PC-3 (cell line): ENCODE data around the gene PACSIN1. TPM values are rescaled to one million over a fixed set of nuclear protein-coding genes. Genes with fewer than 3 reads are reported as not detected.
A peak's percentile ranks its signal among the peaks of the same experiment; 100 is the strongest.

Source experiments
- ATAC-seq: fragments of 200-7000 bp; cut with Tn5 transposase; 2 replicates; pipeline ENCODE4 v1.9.1; 2020; ENCODE audit warnings: mild to moderate bottlenecking, moderate library complexity
- BruUV-seq: library from RNA; stranded (reverse); fragments of 400-500 nt; replicated peaks from 2 replicates; lab custom pipeline; 2021; lab: Mats Ljungman, UMichigan
- CTCF ChIA-PET: fragments of 300-600 bp; sonication (Branson Sonifier 250); formaldehyde crosslinking; loops from one replicate; lab custom pipeline; 2022; ENCODE audit warnings: antibody characterized with exemption; lab: Charles Lee
- POLR2A ChIA-PET: fragments of 300-600 bp; sonication (Branson Sonifier 250); formaldehyde crosslinking; loops from one replicate; lab custom pipeline; 2022; ENCODE audit warnings: antibody characterized with exemption; ENCODE audit not compliant: unreplicated experiment; lab: Charles Lee
- DNase-seq: peaks from one replicate; pipeline ENCODE4 v3.0.0-alpha.2; 2015
- H2AFZ ChIP-seq: fragments of 300-600 bp; sonication (generic); 2 replicates; pipeline ENCODE4 v1.6.0; 2016; ENCODE audit warnings: antibody characterized with exemption, low read length
- H3F3A ChIP-seq: fragments of 300-600 bp; sonication (generic); one replicate; pipeline ENCODE4 v1.6.0; 2017; ENCODE audit warnings: antibody characterized with exemption, low read length, control low read depth, mild to moderate bottlenecking; ENCODE audit not compliant: unreplicated experiment
- H3K27ac ChIP-seq: fragments of 300-600 bp; sonication (generic); 2 replicates; pipeline ENCODE4 v1.5.1; 2016; ENCODE audit warnings: mild to moderate bottlenecking, low read length
- H3K27me3 ChIP-seq: fragments of 300-600 bp; sonication (generic); 2 replicates; pipeline ENCODE4 v1.6.1; 2016; ENCODE audit warnings: low read length, mixed read lengths
- H3K36me3 ChIP-seq: fragments of 300-600 bp; sonication (generic); 2 replicates; pipeline ENCODE4 v1.6.1; 2016; ENCODE audit warnings: low read depth, mixed run types, low read length, mixed read lengths
- H3K4me1 ChIP-seq: fragments of 300-600 bp; sonication (generic); 2 replicates; pipeline ENCODE4 v1.5.1; 2016; ENCODE audit warnings: low read length; ENCODE audit not compliant: insufficient read depth
- H3K4me2 ChIP-seq: fragments of 300-600 bp; sonication (generic); 2 replicates; pipeline ENCODE4 v1.6.0; 2016; ENCODE audit warnings: low read length
- H3K4me3 ChIP-seq: fragments of 300-600 bp; sonication (generic); 2 replicates; pipeline ENCODE4 v1.5.1; 2016; ENCODE audit warnings: mild to moderate bottlenecking, low read length, mixed read lengths
- H3K79me2 ChIP-seq: fragments of 300-600 bp; sonication (generic); 2 replicates; pipeline ENCODE4 v1.6.1; 2017; ENCODE audit warnings: low read length, mixed read lengths
- H3K9ac ChIP-seq: fragments of 300-600 bp; sonication (generic); 2 replicates; pipeline ENCODE4 v1.6.0; 2016; ENCODE audit warnings: mild to moderate bottlenecking, low read length
- H3K9me2 ChIP-seq: fragments of 300-600 bp; sonication (generic); replicated peaks from 2 replicates; pipeline ENCODE4 v1.6.1; 2016; ENCODE audit warnings: mixed run types, low read length, mixed read lengths
- H3K9me3 ChIP-seq: fragments of 300-600 bp; sonication (generic); 2 replicates; pipeline ENCODE4 v1.6.1; 2016; ENCODE audit warnings: low read length, mixed read lengths
- H4K20me1 ChIP-seq: fragments of 300-600 bp; sonication (generic); 2 replicates; pipeline ENCODE4 v1.6.1; 2016; ENCODE audit warnings: low read length, mixed read lengths
- EZH2 ChIP-seq: fragments of 300-600 bp; sonication (generic); IDR thresholded peaks from one replicate; pipeline ENCODE4 v1.6.1; 2017; ENCODE audit warnings: antibody characterized with exemption, mild to moderate bottlenecking, low read length; ENCODE audit not compliant: unreplicated experiment
- EZH2phosphoT487 ChIP-seq: fragments of 300-600 bp; sonication (generic); IDR thresholded peaks from 2 replicates; pipeline ENCODE4 v1.6.1; 2018; ENCODE audit warnings: mild to moderate bottlenecking, antibody characterized with exemption, low read length, borderline replicate concordance
- intact Hi-C: fragments of 100-400 bp; cut with micrococcal nuclease; formaldehyde crosslinking; loops from 2 replicates; pipeline ENCODE4 v1.9.0; 2023
- total RNA-seq: library from RNA; depleted of rRNA; stranded (reverse); fragments of >200 nt; gene quantifications from 2 replicates; pipeline ENCODE4 v1.2.3, GENCODE V29; 2014
- TF ChIP-seq, protein P1 (sequence below): fragments of 300-600 bp; sonication (generic); conservative IDR thresholded peaks from 2 replicates; pipeline ENCODE4 v1.5.1; 2017; ENCODE audit warnings: antibody characterized with exemption, low read depth, mild to moderate bottlenecking, low read length

Gene PACSIN1
- total RNA-seq, 1 experiment from 2014 or later, result 2.3 TPM

DNA sequence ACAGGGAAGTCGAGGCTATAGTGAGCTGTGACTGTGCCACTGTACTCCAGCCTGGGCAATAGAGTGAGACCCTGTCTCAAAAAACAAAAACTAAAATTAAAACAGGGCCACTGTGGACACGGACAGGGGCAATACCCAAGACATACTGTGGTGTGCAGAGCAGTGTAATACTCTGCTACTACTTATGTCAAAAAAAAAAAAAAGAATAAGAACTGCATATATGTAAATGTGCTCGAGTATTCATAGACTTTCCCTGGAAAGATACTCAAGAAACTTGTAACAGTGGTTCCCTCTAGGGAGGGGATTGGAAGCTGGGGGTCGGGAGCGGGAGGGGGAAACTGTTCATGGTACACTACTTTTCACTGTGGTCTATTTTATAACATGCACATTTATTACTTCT, 74.3 kb downstream of the PACSIN1 start:
- no peak for DNase-seq
- Histone ChIP-seq H3K9me2 (no peaks in the 10 kb centered on the region), H3K4me2 (no peak overlapping the region), H2AFZ (no peak overlapping the region), H4K20me1 (no peaks in the 10 kb centered on the region), H3K27ac (no peak overlapping the region), H3K4me3 (no peak overlapping the region), H3K79me2 (peaks cover 9% of the 10 kb centered on the region), H3K27me3 (no peaks in the 10 kb centered on the region), H3K9me3 (no peaks in the 10 kb centered on the region), H3K9ac (no peak overlapping the region), H3K36me3 (peaks cover 12% of the 10 kb centered on the region), H3K4me1 (peaks cover 39% of the 10 kb centered on the region), H3F3A (no peaks in the 10 kb centered on the region)
- intact Hi-C loops, result no loop called here
- BruUV-seq, result no TSS peak
- TF ChIP-seq EZH2, result no peak
- no peak for TF ChIP-seq EZH2phosphoT487
- TF ChIP-seq, protein P1, sequence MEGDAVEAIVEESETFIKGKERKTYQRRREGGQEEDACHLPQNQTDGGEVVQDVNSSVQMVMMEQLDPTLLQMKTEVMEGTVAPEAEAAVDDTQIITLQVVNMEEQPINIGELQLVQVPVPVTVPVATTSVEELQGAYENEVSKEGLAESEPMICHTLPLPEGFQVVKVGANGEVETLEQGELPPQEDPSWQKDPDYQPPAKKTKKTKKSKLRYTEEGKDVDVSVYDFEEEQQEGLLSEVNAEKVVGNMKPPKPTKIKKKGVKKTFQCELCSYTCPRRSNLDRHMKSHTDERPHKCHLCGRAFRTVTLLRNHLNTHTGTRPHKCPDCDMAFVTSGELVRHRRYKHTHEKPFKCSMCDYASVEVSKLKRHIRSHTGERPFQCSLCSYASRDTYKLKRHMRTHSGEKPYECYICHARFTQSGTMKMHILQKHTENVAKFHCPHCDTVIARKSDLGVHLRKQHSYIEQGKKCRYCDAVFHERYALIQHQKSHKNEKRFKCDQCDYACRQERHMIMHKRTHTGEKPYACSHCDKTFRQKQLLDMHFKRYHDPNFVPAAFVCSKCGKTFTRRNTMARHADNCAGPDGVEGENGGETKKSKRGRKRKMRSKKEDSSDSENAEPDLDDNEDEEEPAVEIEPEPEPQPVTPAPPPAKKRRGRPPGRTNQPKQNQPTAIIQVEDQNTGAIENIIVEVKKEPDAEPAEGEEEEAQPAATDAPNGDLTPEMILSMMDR, result no peak
- POLR2A ChIA-PET, result interaction anchor here (0.6 kb wide), 1 partner anchor 349 kb away, joined by 6 read pairs; the partner anchor contains the start of gene ANKS1A
- ATAC-seq, result no peak
- CTCF ChIA-PET, result no interaction called here

DNA sequence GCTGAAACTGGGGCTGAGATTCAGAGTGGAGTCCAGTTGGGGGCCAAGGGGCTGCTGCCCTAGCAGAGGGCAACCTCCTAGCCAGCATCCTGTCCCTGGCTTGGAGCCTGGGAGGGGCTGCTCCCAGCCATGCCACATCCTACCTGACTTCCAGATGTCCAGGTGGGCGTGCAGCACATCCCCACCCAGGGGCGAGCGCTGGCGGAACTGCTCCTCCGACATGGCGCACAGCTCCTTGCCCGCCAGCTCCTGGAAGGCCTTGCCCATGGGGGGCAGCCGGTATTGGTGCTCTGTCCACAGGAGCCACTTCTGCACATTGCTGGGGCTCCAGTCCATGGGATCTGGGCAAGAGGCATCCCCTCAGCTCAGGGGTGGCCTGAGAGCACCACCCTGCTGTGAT, 75.0 kb downstream of the PACSIN1 start:
- POLR2A ChIA-PET, result interaction anchor here (0.6 kb wide), 1 partner anchor 348 kb away, joined by 6 read pairs; the partner anchor contains the start of gene ANKS1A
- no peak for ATAC-seq
- peaks cover 16% of the 10 kb centered on the region for H3K79me2 ChIP-seq

DNA sequence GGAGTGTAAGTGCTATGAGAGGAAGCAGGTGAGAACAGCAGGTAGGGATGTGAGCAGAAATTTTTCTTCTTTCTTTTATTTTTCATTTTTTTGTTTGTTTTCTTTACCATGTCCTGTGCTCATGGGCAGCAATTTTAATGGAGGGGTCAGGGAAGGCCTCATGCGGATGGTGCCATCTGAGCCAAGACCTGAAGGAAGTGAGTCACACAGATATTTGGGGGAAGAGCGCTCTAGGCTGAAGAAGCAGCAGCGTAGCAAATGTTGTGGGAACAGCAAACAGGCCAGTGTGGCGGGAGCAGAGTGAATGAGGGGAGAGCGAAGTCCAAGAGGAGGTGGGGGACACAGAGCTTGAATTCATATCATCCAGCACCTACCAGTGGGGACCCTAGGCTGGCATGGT, 77.5 kb downstream of the PACSIN1 start:
- H3K4me2 ChIP-seq, result peak overlapping the region; percentile 60
- ATAC-seq (peak; percentile 41), DNase-seq (peak; percentile 82)
- H3F3A ChIP-seq, result peaks cover 9% of the 10 kb centered on the region
- no peaks in the 10 kb centered on the region for H4K20me1 ChIP-seq
- no TSS peak for BruUV-seq
- H3K9ac ChIP-seq, result peak overlapping the region; percentile 37
- H3K27me3 ChIP-seq, result no peaks in the 10 kb centered on the region
- peaks cover 21% of the 10 kb centered on the region for H3K79me2 ChIP-seq
- H3K36me3 ChIP-seq, result peaks cover 10% of the 10 kb centered on the region
- H3K4me1 ChIP-seq, result peaks cover 53% of the 10 kb centered on the region
- no peaks in the 10 kb centered on the region for H3K9me2 ChIP-seq
- no peaks in the 10 kb centered on the region for H3K9me3 ChIP-seq
- no peak overlapping the region for H2AFZ ChIP-seq
- peak overlapping the region; percentile 83 for H3K27ac ChIP-seq
- H3K4me3 ChIP-seq, result no peak overlapping the region
- ChIA-PET CTCF (no interaction called here), POLR2A (no interaction called here)
- intact Hi-C loops, result no loop called here
- no peak for TF ChIP-seq EZH2
- TF ChIP-seq EZH2phosphoT487, result no peak
- TF ChIP-seq, protein P1, result no peak

More for the DNA sequence above, 75.0 kb downstream of the PACSIN1 start:
- no peak for DNase-seq
- Histone ChIP-seq H3F3A (no peaks in the 10 kb centered on the region), H3K36me3 (peaks cover 12% of the 10 kb centered on the region), H2AFZ (no peak overlapping the region), H3K27me3 (no peaks in the 10 kb centered on the region), H3K4me1 (peaks cover 44% of the 10 kb centered on the region), H3K9ac (no peak overlapping the region), H3K9me2 (no peaks in the 10 kb centered on the region), H3K9me3 (no peaks in the 10 kb centered on the region), H4K20me1 (no peaks in the 10 kb centered on the region), H3K4me3 (no peak overlapping the region), H3K4me2 (no peak overlapping the region), H3K27ac (no peak overlapping the region)
- CTCF ChIA-PET, result no interaction called here
- intact Hi-C loops, result no loop called here
- BruUV-seq, result no TSS peak
- TF ChIP-seq EZH2phosphoT487 (no peak), EZH2 (no peak)
- TF ChIP-seq, protein P1, result no peak
